ENCODE measurements around the gene LYSMD3. TPM values are rescaled to one million over a fixed set of nuclear protein-coding genes. Genes with fewer than 3 reads are reported as not detected.

The LYSMD3 gene
- total RNA-seq, 1 donor, result 27.3 TPM

- H3K4me3 ChIP-seq (ENCODE audit: low read length), result no peak overlapping the region
- H3K27me3 ChIP-seq (ENCODE audit: insufficient read depth, low read length), result no peaks in the 10 kb centered on the region
- peaks cover 5% of the 10 kb centered on the region for H3K4me1 ChIP-seq (ENCODE audit: insufficient read depth, low read length)
- no peaks in the 10 kb centered on the region for H3K9me3 ChIP-seq (ENCODE audit: low read depth, low read length)
Observed at GRCh38 chr5:90479611-90480385, 49.6 kb downstream of the LYSMD3 start.

- Histone ChIP-seq H3K9me3 (ENCODE audit: low read depth, low read length) (no peaks in the 10 kb centered on the region), H3K4me3 (ENCODE audit: low read length) (no peak overlapping the region), H3K4me1 (ENCODE audit: insufficient read depth, low read length) (peaks cover 19% of the 10 kb centered on the region), H3K27me3 (ENCODE audit: insufficient read depth, low read length) (no peaks in the 10 kb centered on the region)
Observed at GRCh38 chr5:90477621-90478215, 51.7 kb downstream of the LYSMD3 start.

- peaks cover 19% of the 10 kb centered on the region for H3K4me1 ChIP-seq (ENCODE audit: insufficient read depth, low read length)
- no peaks in the 10 kb centered on the region for H3K27me3 ChIP-seq (ENCODE audit: insufficient read depth, low read length)
- no peak overlapping the region for H3K4me3 ChIP-seq (ENCODE audit: low read length)
- H3K9me3 ChIP-seq (ENCODE audit: low read depth, low read length), result no peaks in the 10 kb centered on the region
Observed at GRCh38 chr5:90477073-90477472, 52.3 kb downstream of the LYSMD3 start.

- H3K9me3 ChIP-seq (ENCODE audit: low read depth, low read length), result no peaks in the 10 kb centered on the region
- H3K27me3 ChIP-seq (ENCODE audit: insufficient read depth, low read length), result no peaks in the 10 kb centered on the region
- H3K4me3 ChIP-seq (ENCODE audit: low read length), result no peak overlapping the region
- peaks cover 19% of the 10 kb centered on the region for H3K4me1 ChIP-seq (ENCODE audit: insufficient read depth, low read length)
Observed at GRCh38 chr5:90476391-90476790, 53.0 kb downstream of the LYSMD3 start.

GRCh38 chr5:90475436-90475980, 53.9 kb downstream of the LYSMD3 start:
- no peaks in the 10 kb centered on the region for H3K9me3 ChIP-seq (ENCODE audit: low read depth, low read length)
- H3K4me3 ChIP-seq (ENCODE audit: low read length), result no peak overlapping the region
- peaks cover 19% of the 10 kb centered on the region for H3K4me1 ChIP-seq (ENCODE audit: insufficient read depth, low read length)
- no peaks in the 10 kb centered on the region for H3K27me3 ChIP-seq (ENCODE audit: insufficient read depth, low read length)

- Histone ChIP-seq H3K4me1 (ENCODE audit: insufficient read depth, low read length) (peaks cover 19% of the 10 kb centered on the region), H3K9me3 (ENCODE audit: low read depth, low read length) (no peaks in the 10 kb centered on the region), H3K4me3 (ENCODE audit: low read length) (peak within 1 kb of the TSS; percentile 74), H3K27me3 (ENCODE audit: insufficient read depth, low read length) (no peaks in the 10 kb centered on the region)
Observed at GRCh38 chr5:90474235-90475107, 54.9 kb downstream of the LYSMD3 start, which contains the start of the genes MBLAC2 and POLR3G. MBLAC2 (minus strand) TSS chr5:90474771; CDS start chr5:90474292, 479 bp downstream. POLR3G (plus strand) TSS chr5:90474864; CDS start chr5:90485568, 10,704 bp downstream.

GRCh38 chr5:90473396-90474234, 55.8 kb downstream of the LYSMD3 start:
- H3K27me3 ChIP-seq (ENCODE audit: insufficient read depth, low read length), result no peaks in the 10 kb centered on the region
- H3K9me3 ChIP-seq (ENCODE audit: low read depth, low read length), result no peaks in the 10 kb centered on the region
- H3K4me1 ChIP-seq (ENCODE audit: insufficient read depth, low read length), result peaks cover 19% of the 10 kb centered on the region
- H3K4me3 ChIP-seq (ENCODE audit: low read length), result peak overlapping the region; percentile 74

- H3K4me3 ChIP-seq (ENCODE audit: low read length), result peak overlapping the region; percentile 74
- no peaks in the 10 kb centered on the region for H3K9me3 ChIP-seq (ENCODE audit: low read depth, low read length)
- no peaks in the 10 kb centered on the region for H3K27me3 ChIP-seq (ENCODE audit: insufficient read depth, low read length)
- peaks cover 19% of the 10 kb centered on the region for H3K4me1 ChIP-seq (ENCODE audit: insufficient read depth, low read length)
Observed at GRCh38 chr5:90472783-90473395, 56.5 kb downstream of the LYSMD3 start.

Other genes with a start within 250 kb of the LYSMD3 start
- gene CETN3, start 119.8 kb downstream of the LYSMD3 start, total RNA-seq, result 1.8 TPM
- 2.9 TPM for gene MBLAC2, start 54.8 kb downstream of the LYSMD3 start, total RNA-seq
- gene POLR3G, start 54.7 kb downstream of the LYSMD3 start, total RNA-seq, result 1.0 TPM
- 0.94 TPM for gene ADGRV1, start 29.2 kb upstream of the LYSMD3 start, total RNA-seq

Data from mononuclear cell (primary cell).